PC-3 (cell line): ENCODE measurements around the gene LRRC75A.

Source experiments
- CTCF ChIP-seq: fragments of 300-600 bp; sonication (generic); conservative IDR thresholded peaks from 2 replicates; pipeline ENCODE4 v1.5.1; 2017; ENCODE audit warnings: antibody characterized with exemption, low read depth, mild to moderate bottlenecking, low read length
- EZH2 ChIP-seq: fragments of 300-600 bp; sonication (generic); IDR thresholded peaks from one replicate; pipeline ENCODE4 v1.6.1; 2017; ENCODE audit warnings: antibody characterized with exemption, mild to moderate bottlenecking, low read length; ENCODE audit not compliant: unreplicated experiment

GRCh38 chr17:16516594-16517051, 24.6 kb upstream of the LRRC75A start:
- no peak for TF ChIP-seq CTCF
- TF ChIP-seq EZH2, result no peak
